ENCODE results near the gene TM9SF1.

- TF ChIP-seq FOXK2 (IDR thresholded peaks at IDR 0.05): no peak
- TF ChIP-seq SP1 (IDR thresholded peaks at IDR 0.05): no peak
- no peak for TF ChIP-seq SUZ12 (IDR thresholded peaks at IDR 0.05)
- TF ChIP-seq ELF4 (IDR thresholded peaks at IDR 0.05): no peak
These were observed 39.1 kb upstream of the TM9SF1 start for GRCh38 chr14:24234095-24235005.
